IgD-negative memory B cell (primary cell): ENCODE measurements around the gene POC1A. TPM values are rescaled to one million over a fixed set of nuclear protein-coding genes. Genes with fewer than 3 reads are reported as not detected.
"Not testable (repeated sequence)": the region's sequence is repeated elsewhere in the genome, so short reads cannot be mapped to it uniquely, and the experiment has no call there.

Experiments used
- H3K27ac Mint-ChIP-seq, 3 donors: one replicate each; pipeline ENCODE4 v1.8.0; 2020 to 2022; ENCODE audit warnings: mild to moderate bottlenecking in 3 of 3, mixed read lengths in 3 of 3, moderate library complexity in 1 of 3
- H3K27me3 Mint-ChIP-seq: one replicate; pipeline ENCODE4 v1.8.0; 2021; ENCODE audit warnings: mixed read lengths
- H3K36me3 Mint-ChIP-seq: one replicate; pipeline ENCODE4 v1.8.0; 2020; ENCODE audit warnings: mild to moderate bottlenecking, mixed read lengths
- H3K4me1 Mint-ChIP-seq, 3 donors: one replicate each; pipeline ENCODE4 v1.8.0; 2020 to 2022; ENCODE audit warnings: mixed read lengths in 3 of 3, mild to moderate bottlenecking in 1 of 3
- H3K4me3 Mint-ChIP-seq, 4 donors: one replicate each; pipeline ENCODE4 v1.8.0; 2020 to 2022; ENCODE audit warnings: mild to moderate bottlenecking in 4 of 4, mixed read lengths in 4 of 4, moderate library complexity in 3 of 4
- H3K9me3 Mint-ChIP-seq, 3 donors: one replicate each; pipeline ENCODE4 v1.8.0; 2020 to 2021; ENCODE audit warnings: mixed read lengths in 3 of 3, mild to moderate bottlenecking in 1 of 3
- polyA plus RNA-seq: library from polyadenylated mRNA; unstranded; fragments of 300-500 nt; fragmentation: Illumina TruSeq; gene quantifications from one replicate; pipeline ENCODE4 v1.2.3, GENCODE V29; 2021

POC1A gene
- polyA plus RNA-seq, 1 donor from 2014 or later: 1.2 TPM

- Mint-ChIP-seq H3K4me3 (no peak overlapping the region), H3K27ac (peak overlapping the region in 1 of 3 donors; percentile 74), H3K4me1 (peaks cover 0 to 3% (median 0%) of the 10 kb centered on the region in 3 donors), H3K9me3 (no peaks in the 10 kb centered on the region), H3K27me3 (no peaks in the 10 kb centered on the region), H3K36me3 (no peaks in the 10 kb centered on the region)
These were observed 120.0 kb downstream of the POC1A start for GRCh38 chr3:52034212-52034611.

GRCh38 chr3:52033748-52034147 is 120.5 kb downstream of the POC1A start:
- H3K4me1 Mint-ChIP-seq, H3K27me3 Mint-ChIP-seq, H3K9me3 Mint-ChIP-seq, H3K36me3 Mint-ChIP-seq, H3K4me3 Mint-ChIP-seq: not testable (repeated sequence)
- peak overlapping the region in 1 of 3 donors; percentile 77 for H3K27ac Mint-ChIP-seq

GRCh38 chr3:52032702-52033408 is 121.4 kb downstream of the POC1A start:
- H3K4me1 Mint-ChIP-seq: peaks cover 0 to 3% (median 0%) of the 10 kb centered on the region in 3 donors
- no peak overlapping the region for H3K27ac Mint-ChIP-seq
- no peaks in the 10 kb centered on the region for H3K27me3 Mint-ChIP-seq
- H3K4me3 Mint-ChIP-seq: no peak overlapping the region
- H3K36me3 Mint-ChIP-seq: no peaks in the 10 kb centered on the region
- no peaks in the 10 kb centered on the region for H3K9me3 Mint-ChIP-seq

- peaks cover 0 to 3% (median 0%) of the 10 kb centered on the region in 3 donors for H3K4me1 Mint-ChIP-seq
- no peaks in the 10 kb centered on the region for H3K36me3 Mint-ChIP-seq
- no peaks in the 10 kb centered on the region for H3K9me3 Mint-ChIP-seq
- no peak overlapping the region for H3K4me3 Mint-ChIP-seq
- H3K27ac Mint-ChIP-seq: peak overlapping the region in 1 of 3 donors; percentile 81
- H3K27me3 Mint-ChIP-seq: no peaks in the 10 kb centered on the region
These were observed 122.3 kb downstream of the POC1A start for GRCh38 chr3:52031896-52032295.

GRCh38 chr3:52030714-52031310 is 123.4 kb downstream of the POC1A start:
- Mint-ChIP-seq H3K9me3 (no peaks in the 10 kb centered on the region), H3K27ac (no peak overlapping the region), H3K27me3 (no peaks in the 10 kb centered on the region), H3K4me3 (no peak overlapping the region), H3K4me1 (no peaks in the 10 kb centered on the region), H3K36me3 (no peaks in the 10 kb centered on the region)

DNA sequence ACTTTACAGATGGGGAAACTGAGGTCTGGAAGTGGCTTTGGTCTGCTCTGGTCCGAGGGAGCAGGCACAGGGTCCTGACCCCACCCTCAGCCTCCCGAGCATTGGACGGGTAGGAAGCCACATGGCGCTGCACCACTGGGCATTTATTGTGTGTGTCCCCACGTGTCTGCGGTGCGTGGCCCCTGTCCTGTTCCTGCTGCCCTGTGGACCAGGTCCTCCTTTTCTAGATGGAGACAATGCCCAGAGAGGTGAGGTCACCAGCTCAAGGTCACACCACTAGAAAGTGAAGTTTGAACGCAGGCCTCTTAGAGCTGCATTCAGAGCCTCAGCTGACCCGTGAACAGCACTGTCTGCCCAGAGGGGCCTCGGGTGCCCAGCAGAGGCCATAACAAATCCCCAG is 124.7 kb downstream of the POC1A start:
- Mint-ChIP-seq H3K36me3 (peaks cover 1% of the 10 kb centered on the region), H3K27ac (no peak overlapping the region), H3K9me3 (no peaks in the 10 kb centered on the region), H3K4me1 (no peaks in the 10 kb centered on the region), H3K27me3 (no peaks in the 10 kb centered on the region), H3K4me3 (no peak overlapping the region)

- H3K9me3 Mint-ChIP-seq: no peaks in the 10 kb centered on the region
- no peak overlapping the region for H3K27ac Mint-ChIP-seq
- H3K4me3 Mint-ChIP-seq: no peak overlapping the region
- H3K36me3 Mint-ChIP-seq: peaks cover 1% of the 10 kb centered on the region
- H3K27me3 Mint-ChIP-seq: no peaks in the 10 kb centered on the region
- peaks cover 0 to 4% (median 2%) of the 10 kb centered on the region in 3 donors for H3K4me1 Mint-ChIP-seq
These were observed 125.2 kb downstream of the POC1A start for GRCh38 chr3:52029053-52029452.

DNA sequence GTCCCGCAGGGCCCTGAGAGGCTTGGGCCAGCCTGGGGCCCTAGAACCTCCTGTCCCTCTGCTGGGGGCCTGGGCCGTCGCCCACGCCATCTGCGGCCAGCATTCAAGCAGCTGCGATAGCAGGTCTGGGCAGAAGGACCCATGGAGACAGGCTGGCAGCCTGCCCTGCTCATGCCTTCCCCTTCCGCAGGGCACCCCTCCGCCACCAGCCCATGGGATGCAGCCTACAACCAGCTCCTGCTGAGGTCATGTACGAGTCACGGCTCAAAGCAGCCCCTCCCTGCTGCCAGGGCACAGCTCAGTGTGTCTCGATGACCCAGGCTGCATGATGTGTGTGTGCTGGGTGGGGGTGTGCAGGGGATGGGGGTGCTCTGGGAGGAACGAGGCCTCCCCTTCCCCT is 125.7 kb downstream of the POC1A start:
- peaks cover 2% of the 10 kb centered on the region for H3K27me3 Mint-ChIP-seq
- peaks cover 1% of the 10 kb centered on the region for H3K36me3 Mint-ChIP-seq
- no peaks in the 10 kb centered on the region for H3K9me3 Mint-ChIP-seq
- H3K27ac Mint-ChIP-seq: no peak overlapping the region
- no peak overlapping the region for H3K4me3 Mint-ChIP-seq
- peaks cover 0 to 7% (median 5%) of the 10 kb centered on the region in 3 donors for H3K4me1 Mint-ChIP-seq

- Mint-ChIP-seq H3K4me1 (peaks cover 0 to 10% (median 8%) of the 10 kb centered on the region in 3 donors), H3K27ac (no peak overlapping the region), H3K4me3 (no peak overlapping the region), H3K36me3 (peaks cover 1% of the 10 kb centered on the region), H3K27me3 (peaks cover 2% of the 10 kb centered on the region), H3K9me3 (no peaks in the 10 kb centered on the region)
These were observed 128.2 kb downstream of the POC1A start for GRCh38 chr3:52026041-52026440.

- Mint-ChIP-seq H3K9me3 (no peaks in the 10 kb centered on the region), H3K4me1 (peaks cover 0 to 10% (median 8%) of the 10 kb centered on the region in 3 donors), H3K36me3 (peaks cover 1% of the 10 kb centered on the region), H3K27me3 (peaks cover 2% of the 10 kb centered on the region), H3K4me3 (peak overlapping the region in 1 of 4 donors; percentile 65), H3K27ac (no peak overlapping the region)
These were observed 128.8 kb downstream of the POC1A start for GRCh38 chr3:52025453-52025852.

Other genes with a start within 250 kb of the POC1A start
- gene RRP9, start 212.5 kb downstream of the POC1A start, polyA plus RNA-seq: 28.8 TPM
- gene PARP3, start 212.1 kb downstream of the POC1A start, polyA plus RNA-seq: 15.5 TPM
- not detected for gene GPR62, start 199.0 kb downstream of the POC1A start, polyA plus RNA-seq
- gene PCBP4, start 187.0 kb downstream of the POC1A start, polyA plus RNA-seq: 13.9 TPM
- 106 TPM for gene ABHD14B, start 180.4 kb downstream of the POC1A start, polyA plus RNA-seq
- 61.6 TPM for gene ABHD14A, start 179.4 kb downstream of the POC1A start, polyA plus RNA-seq
- gene ACY1, start 170.9 kb downstream of the POC1A start, polyA plus RNA-seq: 18.0 TPM
- gene RPL29, start 158.5 kb downstream of the POC1A start, polyA plus RNA-seq: 1,567 TPM
- gene DUSP7, start 97.9 kb downstream of the POC1A start, polyA plus RNA-seq: 1.1 TPM
- 24.8 TPM for gene ALAS1, start 43.7 kb upstream of the POC1A start, polyA plus RNA-seq
- gene TLR9, start 71.2 kb upstream of the POC1A start, polyA plus RNA-seq: 10.4 TPM
- 108 TPM for gene TWF2, start 84.7 kb upstream of the POC1A start, polyA plus RNA-seq
- 51.3 TPM for gene PPM1M, start 91.3 kb upstream of the POC1A start, polyA plus RNA-seq
- gene WDR82, start 124.2 kb upstream of the POC1A start, polyA plus RNA-seq: 55.0 TPM
- 7.4 TPM for gene GLYCTK, start 133.4 kb upstream of the POC1A start, polyA plus RNA-seq
- gene DNAH1, start 161.9 kb upstream of the POC1A start, polyA plus RNA-seq: 1.1 TPM